Peyer's patch (tissue), 4 donors: ENCODE measurements around the gene ELL.

Source experiments
- CTCF ChIP-seq, 6 experiments: fragments of 450-650 bp in 4 of 6; fragments of 200-600 bp in 2 of 6; sonication (generic) in 1 of 6; IDR thresholded peaks; one replicate each; pipeline ENCODE4 v1.5.1; 2017 to 2019; ENCODE audit warnings: antibody characterized with exemption in 6 of 6, mild to moderate bottlenecking in 3 of 6, moderate library complexity in 1 of 6
- POLR2A ChIP-seq, 2 donors: fragments of 450-650 bp; IDR thresholded peaks; one replicate each; pipeline ENCODE4 v1.5.1; 2017; ENCODE audit warnings: antibody characterized with exemption in 2 of 2, mild to moderate bottlenecking in 2 of 2, moderate library complexity in 2 of 2

GRCh38 chr19:18441804-18442788, 79.8 kb downstream of the ELL start:
- no peak for TF ChIP-seq CTCF (IDR thresholded peaks at IDR 0.05)
- no peak for TF ChIP-seq POLR2A (IDR thresholded peaks at IDR 0.05)
